ENCODE results near the gene DNAH8.

GRCh38 chr6:39061588-39061987, 346.5 kb downstream of the DNAH8 start:
- no peak for TF ChIP-seq POLR2A (IDR thresholded peaks at IDR 0.05; ENCODE audit: low read depth, low read length)
- no peak for TF ChIP-seq POLR2AphosphoS5 (IDR thresholded peaks at IDR 0.05; ENCODE audit: low read depth, low read length)

Data from GM12892 (cell line).